ENCODE measurements around the gene TENT5C. TPM values are rescaled to one million over a fixed set of nuclear protein-coding genes. Genes with fewer than 3 reads are reported as not detected.

The TENT5C gene
- total RNA-seq, 4 donors from 2014 or later: 0.27 to 2.8 (median 1.3) TPM

DNA sequence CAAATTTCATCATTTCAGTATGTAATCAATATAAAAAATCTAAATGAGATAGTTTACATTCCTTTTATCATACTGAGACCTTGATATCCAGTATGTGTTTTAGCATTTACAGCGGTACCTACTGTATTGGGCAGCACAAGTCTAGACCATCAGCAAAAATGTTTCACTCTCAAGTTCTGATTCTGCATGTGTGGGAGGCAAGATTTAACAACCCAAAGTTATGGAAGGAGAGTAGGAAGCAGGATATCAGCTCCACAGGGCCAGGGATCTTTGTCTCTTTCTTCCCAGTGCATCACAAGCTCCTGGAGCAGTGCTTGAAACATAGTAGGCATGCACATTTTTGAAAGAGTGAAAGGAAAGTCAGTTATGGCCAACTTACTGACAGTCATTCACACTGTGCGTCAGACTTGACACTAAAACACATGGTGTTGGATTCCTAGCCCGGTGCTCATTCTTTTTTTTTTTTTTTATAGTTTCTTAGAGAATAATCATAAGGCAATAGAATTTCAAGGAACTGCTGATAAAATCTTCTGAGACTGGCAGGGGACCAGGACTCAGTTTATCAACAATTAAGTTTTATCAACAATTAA is 6.1 kb downstream of the TENT5C start:
- Histone ChIP-seq H3K27me3 (peaks cover 0 to 65% (median 0%) of the 10 kb centered on the region in 4 donors), H3K4me3 (no peak overlapping the region), H3K27ac (no peak overlapping the region), H3K4me1 (peaks cover 0 to 50% (median 4%) of the 10 kb centered on the region in 3 donors), H3K36me3 (no peaks in the 10 kb centered on the region), H3K9me3 (no peaks in the 10 kb centered on the region)
- TF ChIP-seq, protein P1, sequence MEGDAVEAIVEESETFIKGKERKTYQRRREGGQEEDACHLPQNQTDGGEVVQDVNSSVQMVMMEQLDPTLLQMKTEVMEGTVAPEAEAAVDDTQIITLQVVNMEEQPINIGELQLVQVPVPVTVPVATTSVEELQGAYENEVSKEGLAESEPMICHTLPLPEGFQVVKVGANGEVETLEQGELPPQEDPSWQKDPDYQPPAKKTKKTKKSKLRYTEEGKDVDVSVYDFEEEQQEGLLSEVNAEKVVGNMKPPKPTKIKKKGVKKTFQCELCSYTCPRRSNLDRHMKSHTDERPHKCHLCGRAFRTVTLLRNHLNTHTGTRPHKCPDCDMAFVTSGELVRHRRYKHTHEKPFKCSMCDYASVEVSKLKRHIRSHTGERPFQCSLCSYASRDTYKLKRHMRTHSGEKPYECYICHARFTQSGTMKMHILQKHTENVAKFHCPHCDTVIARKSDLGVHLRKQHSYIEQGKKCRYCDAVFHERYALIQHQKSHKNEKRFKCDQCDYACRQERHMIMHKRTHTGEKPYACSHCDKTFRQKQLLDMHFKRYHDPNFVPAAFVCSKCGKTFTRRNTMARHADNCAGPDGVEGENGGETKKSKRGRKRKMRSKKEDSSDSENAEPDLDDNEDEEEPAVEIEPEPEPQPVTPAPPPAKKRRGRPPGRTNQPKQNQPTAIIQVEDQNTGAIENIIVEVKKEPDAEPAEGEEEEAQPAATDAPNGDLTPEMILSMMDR (IDR thresholded peaks at IDR 0.05): no peak
- no peak for TF ChIP-seq POLR2A (IDR thresholded peaks at IDR 0.05)
- intact Hi-C loops (cut with DNase I): no loop called here
- whole genome bisulfite sequencing, 2 donors: 58 to 60% methylated on average over 3 of the region's 3 CpGs
- no peak for DNase-seq

DNA sequence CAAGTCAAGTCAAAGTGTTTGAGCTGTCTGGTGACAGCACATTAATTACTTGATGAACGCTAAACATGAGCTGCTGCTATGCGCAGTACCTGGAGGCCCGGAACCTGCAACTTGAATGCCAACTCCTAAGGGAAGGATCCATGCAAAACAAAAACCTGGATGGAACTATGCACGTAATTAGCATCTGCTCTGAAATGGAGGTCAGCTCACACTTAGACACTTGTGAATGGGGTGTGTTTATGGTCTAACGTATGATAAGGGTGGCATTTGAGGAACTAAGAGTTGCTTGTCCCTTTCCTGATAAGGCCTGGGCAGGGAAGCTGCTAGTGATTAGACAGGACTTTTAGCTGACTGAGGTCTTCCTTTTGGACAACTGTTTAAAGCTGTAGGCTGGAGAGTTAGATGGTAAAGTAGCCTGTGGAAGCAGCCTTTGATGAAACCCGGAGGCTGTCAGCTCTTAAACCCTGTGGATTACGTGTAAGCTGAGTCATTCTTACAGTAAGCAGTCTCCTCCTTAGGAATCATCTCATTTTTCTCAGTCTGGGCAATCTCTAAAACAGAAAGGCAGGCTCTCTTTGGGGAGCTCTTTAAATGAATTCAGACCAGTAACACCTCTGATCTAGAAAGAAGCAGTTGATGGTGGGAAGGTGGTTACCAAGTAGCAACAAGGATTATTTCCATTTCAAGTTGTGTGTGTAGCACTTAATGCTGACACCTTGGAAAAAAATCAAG is 6.8 kb downstream of the TENT5C start:
- peaks cover 0 to 43% (median 0%) of the 10 kb centered on the region in 3 donors for H3K4me1 ChIP-seq
- TF ChIP-seq POLR2A (IDR thresholded peaks at IDR 0.05): no peak
- TF ChIP-seq, protein P1 (IDR thresholded peaks at IDR 0.05): no peak
- WGBS, 2 donors: 47 to 64% methylated on average over 7 of the region's 7 CpGs
- H3K27ac ChIP-seq: peak overlapping the region in 2 of 4 donors; percentile 16 to 29
- no peak overlapping the region for H3K4me3 ChIP-seq
- DNase-seq: no peak
- peaks cover 0 to 67% (median 0%) of the 10 kb centered on the region in 4 donors for H3K27me3 ChIP-seq
- intact Hi-C loops (cut with DNase I): no loop called here
- no peaks in the 10 kb centered on the region for H3K9me3 ChIP-seq
- H3K36me3 ChIP-seq: no peaks in the 10 kb centered on the region

DNA sequence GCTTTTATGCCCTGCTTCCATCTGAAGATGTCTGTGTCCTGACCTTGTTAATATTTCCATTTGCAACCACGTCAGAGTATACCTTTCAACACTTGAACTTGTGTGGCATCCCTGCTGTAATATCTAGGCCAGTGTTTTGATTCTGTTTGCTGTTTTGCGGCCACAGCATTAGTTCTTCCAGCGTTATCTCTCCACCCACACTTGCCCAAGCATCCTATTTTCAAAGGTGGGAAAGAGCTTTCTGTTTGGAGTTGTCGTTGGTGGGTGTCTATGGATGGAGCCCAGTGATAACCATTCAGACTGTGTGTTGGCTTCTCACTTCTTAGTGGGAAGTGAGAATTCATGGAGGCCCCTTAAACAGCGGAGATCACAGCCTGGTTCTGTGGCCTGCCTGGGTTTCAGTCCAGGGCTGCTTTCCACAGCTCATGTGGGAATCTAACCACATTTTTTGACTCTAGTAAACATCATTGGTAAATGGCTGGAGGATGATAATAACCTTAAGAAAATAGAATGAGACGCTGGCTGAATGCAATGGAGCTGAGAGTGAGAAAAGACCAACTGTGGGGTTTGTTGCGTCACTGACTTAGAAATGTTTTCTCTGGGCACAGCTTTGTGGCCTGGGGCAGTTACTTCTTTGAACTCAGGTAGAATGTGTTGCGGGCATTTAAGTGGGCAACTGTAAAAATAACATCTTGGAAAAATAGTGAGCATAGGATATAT is 7.6 kb downstream of the TENT5C start:
- peak overlapping the region in 2 of 4 donors; percentile 16 to 29 for H3K27ac ChIP-seq
- no peaks in the 10 kb centered on the region for H3K36me3 ChIP-seq
- H3K4me3 ChIP-seq: no peak overlapping the region
- peaks cover 0 to 67% (median 0%) of the 10 kb centered on the region in 4 donors for H3K27me3 ChIP-seq
- intact Hi-C loops (cut with DNase I): no loop called here
- H3K9me3 ChIP-seq: no peaks in the 10 kb centered on the region
- peaks cover 0 to 36% (median 0%) of the 10 kb centered on the region in 3 donors for H3K4me1 ChIP-seq
- TF ChIP-seq POLR2A (IDR thresholded peaks at IDR 0.05): no peak
- TF ChIP-seq, protein P1 (IDR thresholded peaks at IDR 0.05): no peak
- no peak for DNase-seq
- whole genome bisulfite sequencing, 2 donors: 60 to 73% methylated on average over 8 of the region's 8 CpGs

DNA sequence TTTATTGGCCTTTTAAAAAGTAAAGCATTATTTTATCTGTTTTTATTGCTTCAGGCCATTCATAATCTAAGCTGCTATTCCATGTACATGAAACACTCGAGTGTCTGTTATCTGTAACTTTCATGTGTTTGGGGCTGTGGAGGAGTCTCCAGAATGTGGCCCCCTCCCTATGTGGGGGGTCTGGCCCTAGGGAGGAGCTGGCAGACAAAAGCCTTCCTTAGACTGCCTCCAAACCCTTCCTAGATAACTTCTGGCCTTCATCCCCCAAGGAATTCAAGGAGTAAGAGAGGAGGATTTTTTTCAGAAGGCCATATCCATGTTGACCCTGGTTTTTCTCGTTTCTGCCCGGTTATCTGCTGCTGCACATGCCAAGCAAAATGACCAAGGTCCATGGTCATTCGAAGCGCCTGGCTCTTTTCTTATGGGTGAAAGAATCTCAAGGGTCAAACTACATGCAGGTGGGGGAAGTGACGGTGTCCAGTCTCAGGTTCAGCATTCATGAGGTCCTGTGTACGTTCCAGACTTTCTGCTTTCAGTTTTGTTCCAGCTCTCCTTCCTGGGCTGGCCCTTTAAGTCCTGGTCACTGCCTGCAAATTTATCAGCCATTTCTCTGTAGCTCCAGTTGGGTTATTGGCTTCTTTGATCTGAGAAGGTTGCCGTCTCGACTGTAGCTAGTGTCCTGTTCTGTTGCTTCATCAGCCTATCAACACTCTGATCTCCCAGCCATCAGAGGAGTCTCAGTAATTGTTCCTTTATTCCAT is 8.3 kb downstream of the TENT5C start:
- H3K9me3 ChIP-seq: no peaks in the 10 kb centered on the region
- peak overlapping the region in 1 of 4 donors; percentile 12 for H3K27ac ChIP-seq
- no peak overlapping the region for H3K4me3 ChIP-seq
- H3K27me3 ChIP-seq: peaks cover 0 to 62% (median 0%) of the 10 kb centered on the region in 4 donors
- 84% methylated on average over 9 of the region's 9 CpGs for WGBS, 2 donors
- H3K4me1 ChIP-seq: peaks cover 0 to 36% (median 0%) of the 10 kb centered on the region in 3 donors
- DNase-seq: no peak
- TF ChIP-seq, protein P1 (IDR thresholded peaks at IDR 0.05): no peak
- TF ChIP-seq POLR2A (IDR thresholded peaks at IDR 0.05): no peak
- intact Hi-C loops (cut with DNase I): no loop called here
- H3K36me3 ChIP-seq: no peaks in the 10 kb centered on the region
